A549 (cell line): ENCODE measurements around the gene PCNX2. TPM values are rescaled to one million over a fixed set of nuclear protein-coding genes. Genes with fewer than 3 reads are reported as not detected.

Experiments
- ATAC-seq, 2 experiments: fragments of 200-7000 bp in 1 of 2; fragments of >200 bp in 1 of 2; cut with Nextera tagmentation in 1 of 2; cut with Tn5 transposase in 1 of 2; 3 replicates each; pipeline versions ENCODE4 v1.8.0 to v1.9.1; 2018 to 2020; ENCODE audit warnings: mild to moderate bottlenecking in 1 of 2, moderate library complexity in 1 of 2
- CTCF ChIA-PET: fragments of 300-600 bp; sonication (Branson Sonifier 250); formaldehyde crosslinking; extraction: SDS; loops from one replicate; lab custom pipeline; 2021; ENCODE audit warnings: antibody characterized with exemption, inconsistent platforms; lab: Yijun Ruan, JAX
- POLR2A ChIA-PET: fragments of 350-600 bp; formaldehyde crosslinking; extraction: SDS; loops from one replicate; lab custom pipeline; 2021; ENCODE audit warnings: antibody characterized with exemption, inconsistent platforms; lab: Yijun Ruan, JAX
- DNase-seq, 2 experiments: peaks; one replicate each; pipeline versions ENCODE4 v3.0.0 to v3.0.0-alpha.2; 2011 to 2016; ENCODE audit warnings: low read depth in 1 of 2, low spot score in 1 of 2
- FAIRE-seq: peaks from 2 replicates; lab custom pipeline; 2011; peaks lifted over from hg19 to GRCh38; lab: Jason Lieb, UNC
- H3K27ac ChIP-seq, 2 experiments: fragments of >200 bp; sonication (Bioruptor Twin); formaldehyde crosslinking; 3 replicates each; pipeline ENCODE4 v1.5.1; 2016 to 2017
- H3K4me1 ChIP-seq: fragments of >200 bp; sonication (Bioruptor Twin); formaldehyde crosslinking; 3 replicates; pipeline ENCODE4 v1.6.1; 2016
- H3K4me2 ChIP-seq: fragments of >200 bp; sonication (Bioruptor Twin); formaldehyde crosslinking; 3 replicates; pipeline ENCODE4 v1.6.1; 2016
- H3K4me3 ChIP-seq: fragments of >200 bp; sonication (Bioruptor Twin); formaldehyde crosslinking; 3 replicates; pipeline ENCODE4 v1.5.1; 2016
- H3K9me3 ChIP-seq: fragments of >200 bp; sonication (Bioruptor Twin); formaldehyde crosslinking; 3 replicates; pipeline ENCODE4 v1.6.1; 2016
- CBX2 ChIP-seq: fragments of 200-600 bp; sonication (generic); IDR thresholded peaks from 2 replicates; pipeline ENCODE4 v1.6.1; 2016; ENCODE audit warnings: low read depth, mild to moderate bottlenecking, borderline replicate concordance
- CHD2 ChIP-seq: fragments of 150-350 bp; IDR thresholded peaks from 2 replicates; pipeline ENCODE4 v1.6.1; 2014; ENCODE audit warnings: low read length; ENCODE audit not compliant: partially characterized antibody
- EHF ChIP-seq: fragments of 250-450 bp; sonication (Bioruptor Pico); IDR thresholded peaks from 2 replicates; pipeline ENCODE4 v1.5.0; 2020; ENCODE audit warnings: mild to moderate bottlenecking
- EHMT2 ChIP-seq: fragments of 200-600 bp; sonication (generic); IDR thresholded peaks from 2 replicates; pipeline ENCODE4 v1.6.1; 2016; ENCODE audit warnings: antibody characterized with exemption, low read depth, mild to moderate bottlenecking, moderate library complexity
- EP300 ChIP-seq, 2 experiments: fragments of >200 bp; sonication (Bioruptor Twin); formaldehyde crosslinking; IDR thresholded peaks; 2 replicates in 1 of 2; 3 replicates in 1 of 2; pipeline ENCODE4 v1.6.1; 2016 to 2017
- ESRRA ChIP-seq: fragments of 150-350 bp; IDR thresholded peaks from 2 replicates; pipeline ENCODE4 v1.6.1; 2014; ENCODE audit warnings: mild to moderate bottlenecking, low read length, borderline replicate concordance
- FOSB ChIP-seq: fragments of 250-450 bp; sonication (Bioruptor Pico); IDR thresholded peaks from 2 replicates; pipeline ENCODE4 v1.5.0; 2020; ENCODE audit warnings: mild to moderate bottlenecking, moderate library complexity
- FOSL2 ChIP-seq, 2 experiments: fragments of 450-650 bp in 1 of 2; fragments of >200 bp in 1 of 2; sonication (Bioruptor Twin) in 1 of 2; formaldehyde crosslinking; IDR thresholded peaks; 2 replicates each; pipeline versions ENCODE4 v1.5.0 to v1.6.1; 2016 to 2020; ENCODE audit warnings: mild to moderate bottlenecking in 1 of 2, moderate library complexity in 1 of 2
- FOXS1 ChIP-seq: fragments of 250-450 bp; sonication (Bioruptor Pico); IDR thresholded peaks from 2 replicates; pipeline ENCODE4 v1.5.0; 2020; ENCODE audit warnings: mild to moderate bottlenecking, moderate library complexity
- GATA3 ChIP-seq: IDR thresholded peaks from 2 replicates; pipeline ENCODE4 v1.6.1; 2012; ENCODE audit warnings: borderline replicate concordance
- HEYL ChIP-seq: fragments of 250-450 bp; sonication (Bioruptor Pico); IDR thresholded peaks from 2 replicates; pipeline ENCODE4 v1.8.0; 2021; ENCODE audit warnings: mild to moderate bottlenecking, moderate library complexity
- HOXA7 ChIP-seq: fragments of 250-450 bp; sonication (Bioruptor Pico); IDR thresholded peaks from 2 replicates; pipeline ENCODE4 v1.5.0; 2020; ENCODE audit warnings: mild to moderate bottlenecking, moderate library complexity
- HOXB13 ChIP-seq: fragments of 250-450 bp; sonication (Bioruptor Pico); IDR thresholded peaks from 2 replicates; pipeline ENCODE4 v1.5.0; 2020; ENCODE audit warnings: low read depth, mild to moderate bottlenecking, moderate library complexity
- HOXB5 ChIP-seq: fragments of 250-450 bp; sonication (Bioruptor Pico); IDR thresholded peaks from 2 replicates; pipeline ENCODE4 v1.5.0; 2020; ENCODE audit warnings: mild to moderate bottlenecking, moderate library complexity
- JUNB ChIP-seq: fragments of >200 bp; sonication (Bioruptor Twin); formaldehyde crosslinking; IDR thresholded peaks from 2 replicates; pipeline ENCODE4 v1.6.1; 2016
- KDM1A ChIP-seq: fragments of 200-600 bp; sonication (generic); IDR thresholded peaks from 2 replicates; pipeline ENCODE4 v1.6.1; 2016; ENCODE audit warnings: low read depth, mild to moderate bottlenecking
- KDM5A ChIP-seq: fragments of 200-600 bp; sonication (generic); IDR thresholded peaks from 2 replicates; pipeline ENCODE4 v1.6.1; 2016; ENCODE audit warnings: antibody characterized with exemption, mild to moderate bottlenecking
- MAFK ChIP-seq: fragments of 450-650 bp; IDR thresholded peaks from 2 replicates; pipeline ENCODE4 v1.6.1; 2014; ENCODE audit not compliant: partially characterized antibody
- MYC ChIP-seq: IDR thresholded peaks from 2 replicates; pipeline ENCODE4 v1.6.1; 2012; ENCODE audit warnings: mild to moderate bottlenecking, inconsistent platforms, low read length, improper control_type of control experiment, borderline replicate concordance
- NPAS2 ChIP-seq: fragments of 250-450 bp; sonication (Bioruptor Pico); IDR thresholded peaks from 2 replicates; pipeline ENCODE4 v1.8.0; 2022; ENCODE audit warnings: mild to moderate bottlenecking, moderate library complexity, borderline replicate concordance
- POLR2AphosphoS2 ChIP-seq: conservative IDR thresholded peaks from 2 replicates; pipeline ENCODE4 v1.6.1; 2012; ENCODE audit warnings: low read length, improper control_type of control experiment, inconsistent platforms
- RCOR1 ChIP-seq: fragments of 150-350 bp; IDR thresholded peaks from 2 replicates; pipeline ENCODE4 v1.6.1; 2014; ENCODE audit warnings: antibody characterized with exemption, low read length, low read depth
- SMC3 ChIP-seq: fragments of >200 bp; sonication (Bioruptor Twin); formaldehyde crosslinking; IDR thresholded peaks from 3 replicates; pipeline ENCODE4 v1.6.1; 2018; ENCODE audit warnings: inconsistent platforms
- TFCP2L1 ChIP-seq: fragments of 250-450 bp; sonication (Bioruptor Pico); IDR thresholded peaks from 2 replicates; pipeline ENCODE4 v1.5.0; 2021; ENCODE audit warnings: mild to moderate bottlenecking
- ZC3H11A ChIP-seq: fragments of 450-650 bp; IDR thresholded peaks from 2 replicates; pipeline ENCODE4 v1.6.1; 2014; ENCODE audit warnings: antibody characterized with exemption, mild to moderate bottlenecking
- WGBS: methylation state at CpG from one replicate; pipeline ENCODE4 v1.1.6; 2017; ENCODE audit errors: missing lambda C conversion rate; 5-methylcytosine and 5-hydroxymethylcytosine counted together
- polyA plus RNA-seq, 4 experiments: library from polyadenylated mRNA; depleted of rRNA in 3 of 4; stranded (reverse); fragments of >200 nt; fragmentation: RNase III in 1 of 4; extraction: RNeasy Plus Mini Kit Qiagen cat#74134 plus additional on column Dnase treatment in 1 of 4; gene quantifications; 2 replicates in 3 of 4; 3 replicates in 1 of 4; pipeline ENCODE4 v1.2.3, GENCODE V29; 2011 to 2017
- TF ChIP-seq, protein P1 (sequence below): fragments of >200 bp; sonication (Bioruptor Twin); formaldehyde crosslinking; IDR thresholded peaks from 3 replicates; pipeline ENCODE4 v1.6.1; 2016
- TF ChIP-seq, protein P2 (sequence below): fragments of 200-600 bp; sonication (generic); IDR thresholded peaks from 2 replicates; pipeline ENCODE4 v1.6.1; 2016; ENCODE audit warnings: antibody characterized with exemption, mild to moderate bottlenecking, moderate library complexity
- TF ChIP-seq, protein P3 (sequence below): IDR thresholded peaks from 2 replicates; pipeline ENCODE4 v1.6.1; 2012; ENCODE audit warnings: low read depth, borderline replicate concordance
- TF ChIP-seq, protein P4 (sequence below): fragments of >200 bp; sonication (Bioruptor Twin); formaldehyde crosslinking; IDR thresholded peaks from 2 replicates; pipeline ENCODE4 v1.6.1; 2016

The PCNX2 gene
- polyA plus RNA-seq, 2 of the 4 experiments (the other 2 are of a cell fraction) = 8.8 to 27.2 TPM

DNA sequence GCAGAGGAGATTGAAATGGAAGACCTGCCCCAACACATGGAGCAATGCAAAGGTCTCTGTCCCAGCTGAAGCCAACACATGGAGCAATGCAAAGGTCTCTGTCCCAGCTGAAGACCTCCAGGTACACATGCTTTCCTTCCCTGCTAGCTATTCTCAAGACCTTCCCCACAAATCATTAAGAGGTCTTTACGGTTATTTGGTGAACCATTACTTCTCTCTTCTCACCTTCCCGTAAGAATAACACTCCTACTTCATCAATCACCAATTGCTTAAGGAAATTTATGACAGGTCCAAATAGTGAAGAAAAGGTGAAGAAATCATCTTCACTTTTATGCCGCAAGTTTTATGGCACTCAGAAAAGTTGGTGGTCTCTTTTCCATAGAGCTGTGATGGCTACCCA, 206.3 kb downstream of the PCNX2 start:
- over 99% methylated on average over 3 of the region's 3 CpGs for WGBS
- no peak for DNase-seq
- peaks cover 17% of the 10 kb centered on the region for H3K4me1 ChIP-seq
- no peak overlapping the region for H3K4me2 ChIP-seq
- TF ChIP-seq HOXB5 (CRISPR knock-in tag) = no peak
- TF ChIP-seq, protein P1, sequence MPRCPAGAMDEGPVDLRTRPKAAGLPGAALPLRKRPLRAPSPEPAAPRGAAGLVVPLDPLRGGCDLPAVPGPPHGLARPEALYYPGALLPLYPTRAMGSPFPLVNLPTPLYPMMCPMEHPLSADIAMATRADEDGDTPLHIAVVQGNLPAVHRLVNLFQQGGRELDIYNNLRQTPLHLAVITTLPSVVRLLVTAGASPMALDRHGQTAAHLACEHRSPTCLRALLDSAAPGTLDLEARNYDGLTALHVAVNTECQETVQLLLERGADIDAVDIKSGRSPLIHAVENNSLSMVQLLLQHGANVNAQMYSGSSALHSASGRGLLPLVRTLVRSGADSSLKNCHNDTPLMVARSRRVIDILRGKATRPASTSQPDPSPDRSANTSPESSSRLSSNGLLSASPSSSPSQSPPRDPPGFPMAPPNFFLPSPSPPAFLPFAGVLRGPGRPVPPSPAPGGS = no peak
- no peak for TF ChIP-seq CHD2
- no peak for TF ChIP-seq HOXA7
- TF ChIP-seq FOXS1 (CRISPR knock-in tag) = no peak
- TF ChIP-seq SMC3 = no peak
- no peak for TF ChIP-seq MYC
- TF ChIP-seq, all 56 proteins: peak for 0
- FAIRE-seq (no peak), ATAC-seq (no peak)
- CTCF ChIA-PET = interaction anchor here (1.2 kb wide), 1 partner anchor 9 kb away, joined by 3 read pairs; no protein-coding TSS in a partner anchor
- Histone ChIP-seq H3K4me3 (no peak overlapping the region), H3K9me3 (no peaks in the 10 kb centered on the region), H3K27ac (no peak overlapping the region)
- POLR2A ChIA-PET = no interaction called here

DNA sequence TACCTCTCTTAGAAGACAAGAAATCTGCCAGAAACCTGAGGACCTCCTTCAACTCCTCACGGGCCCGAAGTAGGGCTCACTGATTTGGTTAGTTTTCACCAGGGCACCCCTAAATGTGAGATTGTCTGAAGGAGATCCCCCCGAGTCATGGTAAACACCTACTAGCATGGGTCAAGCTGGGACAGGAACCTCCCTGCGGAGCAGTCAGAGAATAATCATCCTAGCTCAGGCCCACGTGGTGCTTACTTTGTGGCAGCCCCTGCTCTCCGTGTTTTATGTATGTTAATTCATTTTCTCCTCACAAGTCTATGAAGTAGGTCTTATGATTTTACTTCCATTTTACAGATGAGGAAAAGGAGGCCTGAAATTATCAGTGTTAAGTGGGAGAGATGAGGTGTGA, 206.9 kb downstream of the PCNX2 start:
- H3K9me3 ChIP-seq = no peaks in the 10 kb centered on the region
- ATAC-seq = no peak
- DNase-seq = no peak
- H3K4me3 ChIP-seq = no peak overlapping the region
- FAIRE-seq = no peak
- no peak overlapping the region for H3K27ac ChIP-seq
- 93% methylated on average over 6 of the region's 6 CpGs for WGBS
- POLR2A ChIA-PET = no interaction called here
- CTCF ChIA-PET = interaction anchor here (1.2 kb wide), 1 partner anchor 10 kb away, joined by 3 read pairs; no protein-coding TSS in a partner anchor
- TF ChIP-seq MAFK = no peak
- no peak for TF ChIP-seq CBX2
- TF ChIP-seq EHMT2 = no peak
- no peak for TF ChIP-seq SMC3
- TF ChIP-seq HOXA7 = no peak
- TF ChIP-seq ZC3H11A = no peak
- no peak for TF ChIP-seq NPAS2 (CRISPR knock-in tag)
- no peak for TF ChIP-seq JUNB
- no peak for TF ChIP-seq POLR2AphosphoS2
- TF ChIP-seq, all 56 proteins: peak for 0
- Histone ChIP-seq H3K4me1 (peaks cover 17% of the 10 kb centered on the region), H3K4me2 (no peak overlapping the region)

DNA sequence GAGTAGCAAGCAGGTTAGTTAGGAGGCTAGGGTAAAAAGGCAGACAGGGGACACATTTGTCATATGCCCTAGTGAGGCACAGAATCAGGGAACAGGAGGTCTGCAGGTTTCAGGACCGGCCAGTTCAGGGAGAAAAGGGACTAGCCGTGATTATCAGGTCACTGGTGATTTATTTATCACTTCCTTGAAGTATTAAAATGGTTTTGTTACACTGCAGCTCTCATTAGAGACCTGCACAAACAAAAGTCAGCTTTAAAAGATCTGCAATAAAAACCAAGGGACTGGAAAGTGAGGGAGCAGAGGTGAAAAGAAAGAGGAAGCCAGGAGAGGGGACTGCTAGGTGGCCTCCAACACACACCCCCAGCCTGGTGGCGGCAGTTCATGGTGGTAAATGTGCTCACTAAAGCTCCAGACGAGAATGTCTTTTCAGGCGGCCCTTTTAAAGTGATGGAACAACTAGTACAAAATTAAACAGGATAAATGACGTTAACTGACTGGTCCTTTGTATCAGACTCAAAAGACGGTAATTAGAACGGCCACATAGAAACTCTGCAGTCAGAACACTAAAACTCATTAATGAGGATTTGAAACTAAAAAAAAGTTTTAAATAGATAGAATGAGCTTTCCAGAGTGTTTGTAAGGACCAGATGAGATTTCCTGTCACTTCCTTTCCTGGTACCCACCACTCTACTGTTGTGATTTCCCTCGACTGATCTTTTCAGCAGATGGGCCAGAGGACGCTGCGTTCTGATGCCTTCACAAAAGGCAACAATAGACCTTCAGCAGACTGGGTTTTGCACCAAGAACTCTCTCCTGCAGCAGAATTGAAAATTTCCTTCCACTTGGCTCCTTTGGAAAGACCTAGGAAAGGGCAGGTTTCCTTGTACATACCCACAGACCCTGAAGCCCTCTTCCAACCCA, 208.3 kb downstream of the PCNX2 start:
- POLR2A ChIA-PET = no interaction called here
- no peak for ATAC-seq
- TF ChIP-seq KDM1A (no peak), HOXB13 (CRISPR knock-in tag) (no peak), RCOR1 (no peak), GATA3 (no peak), FOSB (no peak), ESRRA (no peak), HEYL (no peak), EHF (CRISPR knock-in tag) (no peak), HOXA7 (no peak), EP300 (IDR thresholded peaks at IDR 0.05) (no peak), HOXB5 (CRISPR knock-in tag) (no peak), CHD2 (no peak), KDM5A (no peak), TFCP2L1 (CRISPR knock-in tag) (no peak), FOSL2 (IDR thresholded peaks at IDR 0.05) (no peak), FOSL2 (CRISPR knock-in tag; IDR thresholded peaks at IDR 0.05) (no peak)
- TF ChIP-seq, protein P2, sequence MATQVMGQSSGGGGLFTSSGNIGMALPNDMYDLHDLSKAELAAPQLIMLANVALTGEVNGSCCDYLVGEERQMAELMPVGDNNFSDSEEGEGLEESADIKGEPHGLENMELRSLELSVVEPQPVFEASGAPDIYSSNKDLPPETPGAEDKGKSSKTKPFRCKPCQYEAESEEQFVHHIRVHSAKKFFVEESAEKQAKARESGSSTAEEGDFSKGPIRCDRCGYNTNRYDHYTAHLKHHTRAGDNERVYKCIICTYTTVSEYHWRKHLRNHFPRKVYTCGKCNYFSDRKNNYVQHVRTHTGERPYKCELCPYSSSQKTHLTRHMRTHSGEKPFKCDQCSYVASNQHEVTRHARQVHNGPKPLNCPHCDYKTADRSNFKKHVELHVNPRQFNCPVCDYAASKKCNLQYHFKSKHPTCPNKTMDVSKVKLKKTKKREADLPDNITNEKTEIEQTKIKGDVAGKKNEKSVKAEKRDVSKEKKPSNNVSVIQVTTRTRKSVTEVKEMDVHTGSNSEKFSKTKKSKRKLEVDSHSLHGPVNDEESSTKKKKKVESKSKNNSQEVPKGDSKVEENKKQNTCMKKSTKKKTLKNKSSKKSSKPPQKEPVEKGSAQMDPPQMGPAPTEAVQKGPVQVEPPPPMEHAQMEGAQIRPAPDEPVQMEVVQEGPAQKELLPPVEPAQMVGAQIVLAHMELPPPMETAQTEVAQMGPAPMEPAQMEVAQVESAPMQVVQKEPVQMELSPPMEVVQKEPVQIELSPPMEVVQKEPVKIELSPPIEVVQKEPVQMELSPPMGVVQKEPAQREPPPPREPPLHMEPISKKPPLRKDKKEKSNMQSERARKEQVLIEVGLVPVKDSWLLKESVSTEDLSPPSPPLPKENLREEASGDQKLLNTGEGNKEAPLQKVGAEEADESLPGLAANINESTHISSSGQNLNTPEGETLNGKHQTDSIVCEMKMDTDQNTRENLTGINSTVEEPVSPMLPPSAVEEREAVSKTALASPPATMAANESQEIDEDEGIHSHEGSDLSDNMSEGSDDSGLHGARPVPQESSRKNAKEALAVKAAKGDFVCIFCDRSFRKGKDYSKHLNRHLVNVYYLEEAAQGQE = no peak
- TF ChIP-seq, protein P3, sequence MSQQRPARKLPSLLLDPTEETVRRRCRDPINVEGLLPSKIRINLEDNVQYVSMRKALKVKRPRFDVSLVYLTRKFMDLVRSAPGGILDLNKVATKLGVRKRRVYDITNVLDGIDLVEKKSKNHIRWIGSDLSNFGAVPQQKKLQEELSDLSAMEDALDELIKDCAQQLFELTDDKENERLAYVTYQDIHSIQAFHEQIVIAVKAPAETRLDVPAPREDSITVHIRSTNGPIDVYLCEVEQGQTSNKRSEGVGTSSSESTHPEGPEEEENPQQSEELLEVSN = no peak
- TF ChIP-seq, protein P4, sequence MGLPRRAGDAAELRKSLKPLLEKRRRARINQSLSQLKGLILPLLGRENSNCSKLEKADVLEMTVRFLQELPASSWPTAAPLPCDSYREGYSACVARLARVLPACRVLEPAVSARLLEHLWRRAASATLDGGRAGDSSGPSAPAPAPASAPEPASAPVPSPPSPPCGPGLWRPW = no peak

More for the DNA sequence above, 208.3 kb downstream of the PCNX2 start:
- Histone ChIP-seq H3K4me3 (no peak overlapping the region), H3K9me3 (no peaks in the 10 kb centered on the region), H3K27ac (0 out of 6 replicates have a peak overlapping the region, but pooled peaks of 1 of the 2 experiments have one; percentile 15), H3K4me1 (peaks cover 17% of the 10 kb centered on the region), H3K4me2 (no peak overlapping the region)
- no peak for FAIRE-seq
- DNase-seq = no peak
- 84% methylated on average over 11 of the region's 11 CpGs for WGBS
- CTCF ChIA-PET = no interaction called here
